ENCODE results near the gene MGLL.

DNA sequence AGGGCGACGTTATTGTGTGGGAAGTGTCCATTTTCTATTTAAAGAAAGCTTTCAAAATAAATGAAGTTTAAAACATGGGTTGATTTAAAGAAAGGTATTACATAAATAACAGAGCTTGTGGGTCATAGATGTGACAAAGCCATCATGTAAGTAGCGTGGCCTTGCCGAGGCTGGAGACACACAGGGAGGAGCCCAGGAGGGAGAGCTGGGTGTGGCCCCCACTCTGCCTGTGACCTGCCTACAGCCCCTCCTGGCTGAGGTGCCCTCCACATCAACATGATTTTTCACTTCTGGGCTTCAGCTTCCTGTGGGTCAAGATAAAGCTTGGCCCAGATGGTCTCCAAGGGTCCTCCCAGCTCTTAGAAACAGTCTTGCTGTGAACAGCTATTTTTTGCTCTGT, 12.5 kb upstream of the MGLL start:
- no peak for TF ChIP-seq POLR2A (IDR thresholded peaks at IDR 0.05)
- TF ChIP-seq, protein P1, sequence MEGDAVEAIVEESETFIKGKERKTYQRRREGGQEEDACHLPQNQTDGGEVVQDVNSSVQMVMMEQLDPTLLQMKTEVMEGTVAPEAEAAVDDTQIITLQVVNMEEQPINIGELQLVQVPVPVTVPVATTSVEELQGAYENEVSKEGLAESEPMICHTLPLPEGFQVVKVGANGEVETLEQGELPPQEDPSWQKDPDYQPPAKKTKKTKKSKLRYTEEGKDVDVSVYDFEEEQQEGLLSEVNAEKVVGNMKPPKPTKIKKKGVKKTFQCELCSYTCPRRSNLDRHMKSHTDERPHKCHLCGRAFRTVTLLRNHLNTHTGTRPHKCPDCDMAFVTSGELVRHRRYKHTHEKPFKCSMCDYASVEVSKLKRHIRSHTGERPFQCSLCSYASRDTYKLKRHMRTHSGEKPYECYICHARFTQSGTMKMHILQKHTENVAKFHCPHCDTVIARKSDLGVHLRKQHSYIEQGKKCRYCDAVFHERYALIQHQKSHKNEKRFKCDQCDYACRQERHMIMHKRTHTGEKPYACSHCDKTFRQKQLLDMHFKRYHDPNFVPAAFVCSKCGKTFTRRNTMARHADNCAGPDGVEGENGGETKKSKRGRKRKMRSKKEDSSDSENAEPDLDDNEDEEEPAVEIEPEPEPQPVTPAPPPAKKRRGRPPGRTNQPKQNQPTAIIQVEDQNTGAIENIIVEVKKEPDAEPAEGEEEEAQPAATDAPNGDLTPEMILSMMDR (IDR thresholded peaks at IDR 0.05) = no peak
